MM.1S (cell line): Measurements from ENCODE around the gene SLC47A1.

Source experiments
- DNase-seq: peaks from one replicate; pipeline ENCODE4 v3.0.0-alpha.2; 2015
- H2AFZ ChIP-seq: fragments of 300-600 bp; sonication (generic); 2 replicates; pipeline ENCODE4 v1.6.0; 2016; ENCODE audit warnings: antibody characterized with exemption, low read length
- H3F3A ChIP-seq: fragments of 300-600 bp; sonication (generic); 2 replicates; pipeline ENCODE4 v1.6.1; 2016; ENCODE audit warnings: mild to moderate bottlenecking, antibody characterized with exemption, low read length, moderate library complexity, mixed read lengths; ENCODE audit not compliant: insufficient read depth
- H3K27ac ChIP-seq: fragments of 300-600 bp; sonication (generic); 2 replicates; pipeline ENCODE4 v1.5.1; 2016; ENCODE audit warnings: mild to moderate bottlenecking, low read length
- H3K27me3 ChIP-seq: fragments of 300-600 bp; sonication (generic); replicated peaks from 2 replicates; pipeline ENCODE4 v1.6.0; 2016; ENCODE audit warnings: low read length; ENCODE audit not compliant: insufficient read depth
- H3K36me3 ChIP-seq: fragments of 300-600 bp; sonication (generic); replicated peaks from 2 replicates; pipeline ENCODE4 v1.6.1; 2016; ENCODE audit warnings: mild to moderate bottlenecking, low read length, mixed read lengths; ENCODE audit not compliant: insufficient read depth
- H3K4me1 ChIP-seq: fragments of 300-600 bp; sonication (generic); 2 replicates; pipeline ENCODE4 v1.6.1; 2016; ENCODE audit warnings: low read length, mixed read lengths
- H3K4me2 ChIP-seq: fragments of 300-600 bp; sonication (generic); 2 replicates; pipeline ENCODE4 v1.6.0; 2016; ENCODE audit warnings: low read depth, low read length
- H3K4me3 ChIP-seq: fragments of 300-600 bp; sonication (generic); 2 replicates; pipeline ENCODE4 v1.5.1; 2016; ENCODE audit warnings: low read length, mixed read lengths
- H3K79me2 ChIP-seq: fragments of 300-600 bp; sonication (generic); 2 replicates; pipeline ENCODE4 v1.6.1; 2016; ENCODE audit warnings: mixed run types, low read length, mixed read lengths
- H3K9ac ChIP-seq: fragments of 300-600 bp; sonication (generic); 2 replicates; pipeline ENCODE4 v1.6.1; 2016; ENCODE audit warnings: low read length, mixed read lengths
- H3K9me2 ChIP-seq: fragments of 300-600 bp; sonication (generic); replicated peaks from 2 replicates; pipeline ENCODE4 v1.6.1; 2016; ENCODE audit warnings: mild to moderate bottlenecking, low read length, mixed read lengths; ENCODE audit not compliant: insufficient read depth
- H3K9me3 ChIP-seq: fragments of 300-600 bp; sonication (generic); replicated peaks from 2 replicates; pipeline ENCODE4 v1.6.1; 2016; ENCODE audit warnings: mild to moderate bottlenecking, low read length, mixed read lengths; ENCODE audit not compliant: insufficient read depth
- H4K20me1 ChIP-seq: fragments of 300-600 bp; sonication (generic); 2 replicates; pipeline ENCODE4 v1.6.1; 2016; ENCODE audit warnings: mild to moderate bottlenecking, low read length, moderate library complexity, mixed read lengths; ENCODE audit not compliant: insufficient read depth
- EZH2 ChIP-seq: fragments of 300-600 bp; sonication (generic); optimal IDR thresholded peaks from 2 replicates; pipeline ENCODE3; 2017; ENCODE audit warnings: low read depth, mild to moderate bottlenecking, antibody characterized with exemption, low read length, mixed read lengths
- EZH2phosphoT487 ChIP-seq: fragments of 300-600 bp; sonication (generic); IDR thresholded peaks from 2 replicates; pipeline ENCODE4 v1.6.1; 2018; ENCODE audit warnings: antibody characterized with exemption, low read length
- TF ChIP-seq, protein P1 (sequence below): fragments of 300-600 bp; sonication (generic); IDR thresholded peaks from 2 replicates; pipeline ENCODE4 v1.5.1; 2016; ENCODE audit warnings: antibody characterized with exemption, low read length, mixed read lengths

Gene SLC47A1

DNA sequence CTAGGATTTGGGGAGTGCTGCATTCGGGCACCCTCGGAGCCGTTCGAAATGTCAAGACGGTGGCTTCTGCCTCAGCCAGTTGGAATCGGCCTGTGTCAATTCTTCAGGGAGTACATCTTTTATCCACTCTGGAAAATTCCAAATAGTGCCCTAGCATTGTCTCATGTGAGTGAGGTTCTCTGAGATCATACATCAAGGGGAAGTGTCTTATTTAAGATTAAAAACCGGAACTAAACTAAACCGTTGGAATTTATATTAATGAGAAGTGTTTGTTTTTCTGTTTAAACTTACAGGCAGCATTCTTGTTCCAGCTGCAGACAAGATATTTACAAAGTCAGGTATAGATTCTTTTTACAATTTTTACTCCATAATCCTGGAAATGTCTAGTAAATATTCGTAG is 56.8 kb downstream of the SLC47A1 start:
- DNase-seq, result no peak
- Histone ChIP-seq H3K4me3 (no peak overlapping the region), H4K20me1 (no peaks in the 10 kb centered on the region), H3K4me2 (no peak overlapping the region), H3K9me3 (no peaks in the 10 kb centered on the region), H3K4me1 (no peaks in the 10 kb centered on the region), H3K27ac (no peak overlapping the region), H3K27me3 (no peaks in the 10 kb centered on the region), H3K9ac (no peak overlapping the region), H3K79me2 (no peaks in the 10 kb centered on the region), H3K9me2 (no peaks in the 10 kb centered on the region), H3K36me3 (no peaks in the 10 kb centered on the region), H2AFZ (no peak overlapping the region), H3F3A (no peaks in the 10 kb centered on the region)
- TF ChIP-seq, protein P1, sequence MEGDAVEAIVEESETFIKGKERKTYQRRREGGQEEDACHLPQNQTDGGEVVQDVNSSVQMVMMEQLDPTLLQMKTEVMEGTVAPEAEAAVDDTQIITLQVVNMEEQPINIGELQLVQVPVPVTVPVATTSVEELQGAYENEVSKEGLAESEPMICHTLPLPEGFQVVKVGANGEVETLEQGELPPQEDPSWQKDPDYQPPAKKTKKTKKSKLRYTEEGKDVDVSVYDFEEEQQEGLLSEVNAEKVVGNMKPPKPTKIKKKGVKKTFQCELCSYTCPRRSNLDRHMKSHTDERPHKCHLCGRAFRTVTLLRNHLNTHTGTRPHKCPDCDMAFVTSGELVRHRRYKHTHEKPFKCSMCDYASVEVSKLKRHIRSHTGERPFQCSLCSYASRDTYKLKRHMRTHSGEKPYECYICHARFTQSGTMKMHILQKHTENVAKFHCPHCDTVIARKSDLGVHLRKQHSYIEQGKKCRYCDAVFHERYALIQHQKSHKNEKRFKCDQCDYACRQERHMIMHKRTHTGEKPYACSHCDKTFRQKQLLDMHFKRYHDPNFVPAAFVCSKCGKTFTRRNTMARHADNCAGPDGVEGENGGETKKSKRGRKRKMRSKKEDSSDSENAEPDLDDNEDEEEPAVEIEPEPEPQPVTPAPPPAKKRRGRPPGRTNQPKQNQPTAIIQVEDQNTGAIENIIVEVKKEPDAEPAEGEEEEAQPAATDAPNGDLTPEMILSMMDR, result no peak
- TF ChIP-seq EZH2phosphoT487 (no peak), EZH2 (no peak)

DNA sequence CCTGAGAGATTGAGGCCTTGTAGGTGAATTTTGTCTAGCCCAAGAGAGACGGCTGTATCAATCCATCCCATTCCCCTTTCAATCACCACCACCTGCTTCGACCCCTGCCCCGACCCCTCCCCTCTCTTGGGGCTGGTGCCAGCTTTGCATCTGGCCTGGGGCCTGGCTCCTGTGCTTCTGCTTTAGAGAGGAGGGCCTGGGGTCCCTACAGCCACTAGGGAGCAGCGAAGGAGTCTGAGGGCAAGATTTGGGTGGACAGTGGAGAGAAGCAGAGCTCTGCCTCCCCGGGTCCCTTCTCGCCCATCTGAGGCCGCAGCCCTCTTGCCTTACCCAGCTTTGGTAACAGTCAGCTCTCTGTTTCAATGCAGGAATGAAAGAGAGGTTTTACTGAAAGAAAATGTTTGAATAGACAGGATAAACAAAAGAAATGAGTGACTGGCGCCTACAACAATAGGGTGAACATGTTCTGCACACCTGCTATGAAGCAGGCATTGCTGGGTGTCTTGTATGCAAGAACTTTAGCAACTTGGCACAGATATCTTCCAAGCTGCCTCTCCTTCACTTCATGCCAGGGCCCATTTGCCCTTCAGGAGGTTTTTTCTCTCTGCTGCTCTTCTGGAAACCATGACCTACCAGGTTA is 57.4 kb downstream of the SLC47A1 start:
- Histone ChIP-seq H4K20me1 (no peaks in the 10 kb centered on the region), H3K9ac (no peak overlapping the region), H3K4me2 (no peak overlapping the region), H3K9me2 (no peaks in the 10 kb centered on the region), H3K9me3 (no peaks in the 10 kb centered on the region), H2AFZ (no peak overlapping the region), H3F3A (no peaks in the 10 kb centered on the region), H3K27me3 (no peaks in the 10 kb centered on the region), H3K27ac (no peak overlapping the region), H3K4me3 (no peak overlapping the region), H3K4me1 (no peaks in the 10 kb centered on the region), H3K79me2 (no peaks in the 10 kb centered on the region), H3K36me3 (no peaks in the 10 kb centered on the region)
- TF ChIP-seq, protein P1, result no peak
- no peak for TF ChIP-seq EZH2
- no peak for TF ChIP-seq EZH2phosphoT487
- DNase-seq, result no peak

DNA sequence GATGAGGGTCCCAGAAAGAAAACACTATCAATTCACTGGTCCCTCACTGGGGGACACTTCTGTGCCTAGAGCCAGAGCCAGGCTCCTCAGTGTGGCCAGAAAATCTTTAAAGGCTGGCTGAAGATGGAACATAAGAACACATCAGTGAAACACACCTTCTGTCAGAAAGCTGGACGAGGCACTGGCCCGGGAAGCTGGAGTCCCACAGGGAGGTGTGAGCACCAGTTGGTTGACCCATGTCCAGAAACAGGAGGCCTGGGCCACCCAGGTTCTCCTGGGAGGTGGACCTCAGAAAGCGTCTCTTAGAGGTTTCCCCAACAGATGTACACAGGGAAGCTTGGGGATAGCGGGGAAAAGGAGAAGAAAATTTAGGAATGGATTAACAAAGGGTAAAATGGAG is 58.7 kb downstream of the SLC47A1 start:
- DNase-seq, result no peak
- Histone ChIP-seq H3K9me3 (no peaks in the 10 kb centered on the region), H3F3A (no peaks in the 10 kb centered on the region), H3K4me3 (no peak overlapping the region), H3K4me2 (no peak overlapping the region), H3K9ac (no peak overlapping the region), H3K36me3 (no peaks in the 10 kb centered on the region), H3K79me2 (no peaks in the 10 kb centered on the region), H3K9me2 (no peaks in the 10 kb centered on the region), H3K4me1 (no peaks in the 10 kb centered on the region), H3K27ac (no peak overlapping the region), H4K20me1 (no peaks in the 10 kb centered on the region), H3K27me3 (no peaks in the 10 kb centered on the region), H2AFZ (no peak overlapping the region)
- TF ChIP-seq EZH2phosphoT487 (no peak), EZH2 (no peak)
- TF ChIP-seq, protein P1, result no peak
